Peyer's patch (tissue), 4 donors: ENCODE results near the gene MYO3B. TPM values are rescaled to one million over a fixed set of nuclear protein-coding genes. Genes with fewer than 3 reads are reported as not detected.

Source experiments
- DNase-seq, 3 donors: peaks; one replicate each; pipeline ENCODE4 v3.0.0-alpha.2; 2017 to 2019
- H3K27ac ChIP-seq, 4 donors: fragments of 200-600 bp; sonication (generic); one replicate each; pipeline ENCODE4 v1.5.1; 2016 to 2019
- H3K27me3 ChIP-seq, 2 donors: fragments of 200-600 bp; sonication (generic); one replicate each; pipeline ENCODE4 v1.5.1; 2019
- H3K36me3 ChIP-seq, 3 donors: fragments of 200-600 bp; sonication (generic); one replicate each; pipeline ENCODE4 v1.5.1; 2016 to 2019
- H3K4me1 ChIP-seq, 4 donors: fragments of 200-600 bp; sonication (generic); one replicate each; pipeline ENCODE4 v1.5.1; 2016 to 2019
- H3K4me3 ChIP-seq, 4 donors: fragments of 200-600 bp; sonication (generic); 1 replicate in 3 of 4; 2 replicates in 1 of 4; pipeline ENCODE4 v1.5.1; 2016 to 2019; ENCODE audit warnings: mild to moderate bottlenecking in 1 of 4
- H3K9me3 ChIP-seq, 4 donors: fragments of 200-600 bp; sonication (generic); one replicate each; pipeline ENCODE4 v1.5.1; 2016 to 2019; ENCODE audit warnings: mild to moderate bottlenecking in 1 of 4
- CTCF ChIP-seq, 6 experiments: fragments of 450-650 bp in 4 of 6; fragments of 200-600 bp in 2 of 6; sonication (generic) in 1 of 6; IDR thresholded peaks; one replicate each; pipeline ENCODE4 v1.5.1; 2017 to 2019; ENCODE audit warnings: antibody characterized with exemption in 6 of 6, mild to moderate bottlenecking in 3 of 6, moderate library complexity in 1 of 6
- POLR2A ChIP-seq, 2 donors: fragments of 450-650 bp; IDR thresholded peaks; one replicate each; pipeline ENCODE4 v1.5.1; 2017; ENCODE audit warnings: antibody characterized with exemption in 2 of 2, mild to moderate bottlenecking in 2 of 2, moderate library complexity in 2 of 2
- total RNA-seq, 4 donors: library from RNA; depleted of rRNA; stranded (reverse); fragments of >200 nt; gene quantifications; one replicate each; pipeline ENCODE4 v1.1.0, GENCODE V29; 2016

Gene MYO3B
- total RNA-seq, 4 donors from 2014 or later, result not detected

GRCh38 chr2:170680172-170680941 lies 502.4 kb downstream of the MYO3B start:
- Histone ChIP-seq H3K4me1 (no peaks in the 10 kb centered on the region), H3K27me3 (no peaks in the 10 kb centered on the region), H3K27ac (no peak overlapping the region), H3K36me3 (no peaks in the 10 kb centered on the region), H3K4me3 (no peak overlapping the region), H3K9me3 (no peaks in the 10 kb centered on the region)
- TF ChIP-seq CTCF (IDR thresholded peaks at IDR 0.05) (no peak), POLR2A (IDR thresholded peaks at IDR 0.05) (no peak)
- DNase-seq, result no peak

GRCh38 chr2:170681311-170681710 lies 503.4 kb downstream of the MYO3B start:
- Histone ChIP-seq H3K9me3 (no peaks in the 10 kb centered on the region), H3K27ac (no peak overlapping the region), H3K4me1 (no peaks in the 10 kb centered on the region), H3K27me3 (no peaks in the 10 kb centered on the region), H3K36me3 (no peaks in the 10 kb centered on the region), H3K4me3 (no peak overlapping the region)
- DNase-seq, result no peak
- no peak for TF ChIP-seq POLR2A (IDR thresholded peaks at IDR 0.05)
- no peak for TF ChIP-seq CTCF (IDR thresholded peaks at IDR 0.05)

GRCh38 chr2:170685591-170685990 lies 507.6 kb downstream of the MYO3B start:
- H3K36me3 ChIP-seq, result no peaks in the 10 kb centered on the region
- H3K27ac ChIP-seq, result no peak overlapping the region
- no peak overlapping the region for H3K4me3 ChIP-seq
- TF ChIP-seq CTCF (IDR thresholded peaks at IDR 0.05), result no peak
- TF ChIP-seq POLR2A (IDR thresholded peaks at IDR 0.05), result no peak
- no peak for DNase-seq
- H3K9me3 ChIP-seq, result no peaks in the 10 kb centered on the region
- no peaks in the 10 kb centered on the region for H3K27me3 ChIP-seq
- no peaks in the 10 kb centered on the region for H3K4me1 ChIP-seq

GRCh38 chr2:170689481-170689880 lies 511.5 kb downstream of the MYO3B start:
- Histone ChIP-seq H3K36me3 (no peaks in the 10 kb centered on the region), H3K4me3 (no peak overlapping the region), H3K27me3 (no peaks in the 10 kb centered on the region), H3K27ac (no peak overlapping the region), H3K4me1 (no peaks in the 10 kb centered on the region), H3K9me3 (no peaks in the 10 kb centered on the region)
- no peak for TF ChIP-seq POLR2A (IDR thresholded peaks at IDR 0.05)
- no peak for TF ChIP-seq CTCF (IDR thresholded peaks at IDR 0.05)
- DNase-seq, result no peak

GRCh38 chr2:170690640-170691039 lies 512.7 kb downstream of the MYO3B start:
- no peak for TF ChIP-seq CTCF (IDR thresholded peaks at IDR 0.05)
- no peak for TF ChIP-seq POLR2A (IDR thresholded peaks at IDR 0.05)
- H3K9me3 ChIP-seq, result no peaks in the 10 kb centered on the region
- H3K27me3 ChIP-seq, result no peaks in the 10 kb centered on the region
- no peaks in the 10 kb centered on the region for H3K4me1 ChIP-seq
- no peak overlapping the region for H3K27ac ChIP-seq
- no peaks in the 10 kb centered on the region for H3K36me3 ChIP-seq
- DNase-seq, result no peak
- no peak overlapping the region for H3K4me3 ChIP-seq
